Activated naive CD8-positive, alpha-beta T cell treated with anti-CD3 and anti-CD28 coated beads, Interleukin-2, amount 50 U/mL, for 24 hours (primary cell): ENCODE data around the gene ITPR3.
A peak's percentile ranks its signal among the peaks of the same experiment; 100 is the strongest.
"Not testable (repeated sequence)": the region's sequence is repeated elsewhere in the genome, so short reads cannot be mapped to it uniquely, and the experiment has no call there.

ENCODE experiments used
- ATAC-seq: fragments of 150-1000 bp; cut with Tn5 transposase; one replicate; pipeline ENCODE4 v1.10.0; 2021
- DNase-seq: peaks from one replicate; pipeline ENCODE4 v3.0.0; 2021
- H3K27ac Mint-ChIP-seq: one replicate; pipeline ENCODE4 v1.8.0; 2021; ENCODE audit warnings: mild to moderate bottlenecking, mixed read lengths
- H3K27me3 Mint-ChIP-seq: one replicate; pipeline ENCODE4 v1.8.0; 2021; ENCODE audit warnings: mixed read lengths
- H3K36me3 Mint-ChIP-seq: one replicate; pipeline ENCODE4 v1.8.0; 2021; ENCODE audit warnings: low read depth, mixed read lengths
- H3K4me1 Mint-ChIP-seq: one replicate; pipeline ENCODE4 v1.8.0; 2021; ENCODE audit warnings: mixed read lengths
- H3K4me3 Mint-ChIP-seq: one replicate; pipeline ENCODE4 v1.8.0; 2021; ENCODE audit warnings: mild to moderate bottlenecking, moderate library complexity, mixed read lengths
- H3K9me3 Mint-ChIP-seq: one replicate; pipeline ENCODE4 v1.8.0; 2021; ENCODE audit warnings: mixed read lengths

Gene ITPR3

GRCh38 chr6:33586108-33586640 lies 34.9 kb upstream of the ITPR3 start:
- Mint-ChIP-seq H3K4me1 (peaks cover 28% of the 10 kb centered on the region), H3K36me3 (no peaks in the 10 kb centered on the region), H3K9me3 (no peaks in the 10 kb centered on the region), H3K27ac (peak overlapping the region; percentile 90), H3K27me3 (no peaks in the 10 kb centered on the region), H3K4me3 (peak overlapping the region; percentile 70)
- no peak for DNase-seq
- no peak for ATAC-seq

GRCh38 chr6:33587529-33587928 lies 33.6 kb upstream of the ITPR3 start:
- H3K36me3 Mint-ChIP-seq: no peaks in the 10 kb centered on the region

GRCh38 chr6:33588894-33589293 lies 32.2 kb upstream of the ITPR3 start:
- Mint-ChIP-seq H3K27ac (no peak overlapping the region), H3K27me3 (peaks cover 2% of the 10 kb centered on the region), H3K4me1 (peaks cover 49% of the 10 kb centered on the region), H3K4me3 (no peak overlapping the region), H3K36me3 (no peaks in the 10 kb centered on the region), H3K9me3 (no peaks in the 10 kb centered on the region)
- DNase-seq (no peak), ATAC-seq (no peak)

More at GRCh38 chr6:33587529-33587928, 33.6 kb upstream of the ITPR3 start:
- peaks cover 2% of the 10 kb centered on the region for H3K27me3 Mint-ChIP-seq
- ATAC-seq (no peak), DNase-seq (no peak)
- H3K9me3 Mint-ChIP-seq: no peaks in the 10 kb centered on the region
- no peak overlapping the region for H3K4me3 Mint-ChIP-seq
- H3K27ac Mint-ChIP-seq: no peak overlapping the region
- peaks cover 39% of the 10 kb centered on the region for H3K4me1 Mint-ChIP-seq

GRCh38 chr6:33589392-33589730 lies 31.8 kb upstream of the ITPR3 start:
- ATAC-seq: no peak
- H3K27ac Mint-ChIP-seq: no peak overlapping the region
- H3K4me1 Mint-ChIP-seq: peaks cover 49% of the 10 kb centered on the region
- H3K9me3 Mint-ChIP-seq: no peaks in the 10 kb centered on the region
- H3K36me3 Mint-ChIP-seq: no peaks in the 10 kb centered on the region
- H3K4me3 Mint-ChIP-seq: no peak overlapping the region
- DNase-seq: no peak
- H3K27me3 Mint-ChIP-seq: peaks cover 2% of the 10 kb centered on the region

- Mint-ChIP-seq H3K27ac (no peak overlapping the region), H3K9me3 (no peaks in the 10 kb centered on the region)
- peak; percentile 41 for ATAC-seq
These were observed 31.2 kb upstream of the ITPR3 start for GRCh38 chr6:33589731-33590530.

GRCh38 chr6:33590531-33591198 lies 30.5 kb upstream of the ITPR3 start:
- H3K4me3 Mint-ChIP-seq: no peak overlapping the region
- H3K27ac Mint-ChIP-seq: no peak overlapping the region
- H3K4me1 Mint-ChIP-seq: peaks cover 40% of the 10 kb centered on the region
- no peaks in the 10 kb centered on the region for H3K9me3 Mint-ChIP-seq
- ATAC-seq: no peak
- H3K27me3 Mint-ChIP-seq: peaks cover 2% of the 10 kb centered on the region
- H3K36me3 Mint-ChIP-seq: no peaks in the 10 kb centered on the region
- DNase-seq: no peak

More at GRCh38 chr6:33589731-33590530, 31.2 kb upstream of the ITPR3 start:
- Mint-ChIP-seq H3K36me3 (no peaks in the 10 kb centered on the region), H3K27me3 (peaks cover 2% of the 10 kb centered on the region), H3K4me3 (no peak overlapping the region), H3K4me1 (peaks cover 46% of the 10 kb centered on the region)
- peak; percentile 66 for DNase-seq

- DNase-seq: no peak
- no peak for ATAC-seq
- H3K36me3 Mint-ChIP-seq: no peaks in the 10 kb centered on the region
- H3K4me3 Mint-ChIP-seq: no peak overlapping the region
- H3K27me3 Mint-ChIP-seq: peaks cover 2% of the 10 kb centered on the region
- H3K9me3 Mint-ChIP-seq: no peaks in the 10 kb centered on the region
- no peak overlapping the region for H3K27ac Mint-ChIP-seq
- peaks cover 36% of the 10 kb centered on the region for H3K4me1 Mint-ChIP-seq
These were observed 29.6 kb upstream of the ITPR3 start for GRCh38 chr6:33591424-33592032.

GRCh38 chr6:33592280-33592594 lies 28.9 kb upstream of the ITPR3 start:
- DNase-seq (no peak), ATAC-seq (no peak)
- Mint-ChIP-seq H3K4me1 (peaks cover 40% of the 10 kb centered on the region), H3K9me3 (no peaks in the 10 kb centered on the region), H3K27me3 (peaks cover 2% of the 10 kb centered on the region), H3K4me3 (peak overlapping the region; percentile 58), H3K36me3 (no peaks in the 10 kb centered on the region), H3K27ac (peak overlapping the region; percentile 40)

GRCh38 chr6:33592595-33593413 lies 28.3 kb upstream of the ITPR3 start:
- DNase-seq: peak; percentile 57
- H3K27ac Mint-ChIP-seq: peak overlapping the region; percentile 9
- H3K9me3 Mint-ChIP-seq: no peaks in the 10 kb centered on the region
- no peaks in the 10 kb centered on the region for H3K36me3 Mint-ChIP-seq
- H3K4me1 Mint-ChIP-seq: peaks cover 43% of the 10 kb centered on the region
- peak overlapping the region; percentile 58 for H3K4me3 Mint-ChIP-seq
- H3K27me3 Mint-ChIP-seq: peaks cover 2% of the 10 kb centered on the region
- peak; percentile 59 for ATAC-seq

- no peak for ATAC-seq
- Mint-ChIP-seq H3K27ac (peak overlapping the region; percentile 9), H3K4me1 (peaks cover 43% of the 10 kb centered on the region), H3K27me3 (peaks cover 2% of the 10 kb centered on the region), H3K4me3 (peak overlapping the region; percentile 58), H3K36me3 (no peaks in the 10 kb centered on the region), H3K9me3 (no peaks in the 10 kb centered on the region)
- DNase-seq: no peak
These were observed 27.8 kb upstream of the ITPR3 start for GRCh38 chr6:33593414-33593727.

- no peak for ATAC-seq
- DNase-seq: no peak
- Mint-ChIP-seq H3K9me3 (no peaks in the 10 kb centered on the region), H3K4me1 (peaks cover 41% of the 10 kb centered on the region), H3K36me3 (no peaks in the 10 kb centered on the region), H3K27ac (no peak overlapping the region), H3K27me3 (peaks cover 2% of the 10 kb centered on the region), H3K4me3 (no peak overlapping the region)
These were observed 25.9 kb upstream of the ITPR3 start for GRCh38 chr6:33595001-33595846.

GRCh38 chr6:33596894-33597293 lies 24.2 kb upstream of the ITPR3 start:
- not testable (repeated sequence) for H3K36me3 Mint-ChIP-seq, H3K27me3 Mint-ChIP-seq, H3K9me3 Mint-ChIP-seq, H3K4me3 Mint-ChIP-seq
- Mint-ChIP-seq H3K27ac (peak overlapping the region; percentile 59), H3K4me1 (peaks cover 30% of the 10 kb centered on the region)
- ATAC-seq (peak; percentile 74), DNase-seq (peak; percentile 36)

- Mint-ChIP-seq H3K4me1 (peaks cover 23% of the 10 kb centered on the region), H3K9me3 (no peaks in the 10 kb centered on the region), H3K27ac (no peak overlapping the region), H3K36me3 (no peaks in the 10 kb centered on the region), H3K27me3 (no peaks in the 10 kb centered on the region), H3K4me3 (no peak overlapping the region)
- DNase-seq (no peak), ATAC-seq (no peak)
These were observed 23.4 kb upstream of the ITPR3 start for GRCh38 chr6:33597551-33598322.
